ENCODE measurements around the gene RPGRIP1.
A peak's percentile ranks its signal among the peaks of the same experiment; 100 is the strongest.
"Not testable (repeated sequence)": the region's sequence is repeated elsewhere in the genome, so short reads cannot be mapped to it uniquely, and the experiment has no call there.

RPGRIP1 gene

DNA sequence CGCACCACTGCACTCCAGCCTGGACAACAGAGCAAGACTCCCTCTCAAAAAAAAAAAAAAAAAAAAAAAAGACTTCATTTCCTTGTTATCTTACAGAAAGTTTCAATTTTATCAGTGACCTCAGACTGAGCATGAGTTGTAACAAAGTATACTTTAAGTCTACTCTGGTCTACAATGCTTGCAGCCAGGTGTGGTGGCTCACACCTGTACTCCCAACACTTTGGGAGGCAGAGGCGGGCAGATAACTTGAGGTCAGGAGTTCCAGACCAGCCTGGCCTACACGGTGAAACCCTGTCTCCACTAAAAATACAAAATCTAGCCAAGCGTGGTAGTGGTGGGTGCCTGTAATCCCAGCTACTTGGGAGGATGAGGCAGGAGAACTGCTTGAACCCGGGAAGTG, 28.7 kb upstream of the RPGRIP1 start:
- H3K4me3 ChIP-seq (replicated peaks; ENCODE audit: low read depth, low read length), result no peak overlapping the region
- DNase-seq (ENCODE audit: extremely low read depth, low read depth), result no peak
- TF ChIP-seq, protein P1, sequence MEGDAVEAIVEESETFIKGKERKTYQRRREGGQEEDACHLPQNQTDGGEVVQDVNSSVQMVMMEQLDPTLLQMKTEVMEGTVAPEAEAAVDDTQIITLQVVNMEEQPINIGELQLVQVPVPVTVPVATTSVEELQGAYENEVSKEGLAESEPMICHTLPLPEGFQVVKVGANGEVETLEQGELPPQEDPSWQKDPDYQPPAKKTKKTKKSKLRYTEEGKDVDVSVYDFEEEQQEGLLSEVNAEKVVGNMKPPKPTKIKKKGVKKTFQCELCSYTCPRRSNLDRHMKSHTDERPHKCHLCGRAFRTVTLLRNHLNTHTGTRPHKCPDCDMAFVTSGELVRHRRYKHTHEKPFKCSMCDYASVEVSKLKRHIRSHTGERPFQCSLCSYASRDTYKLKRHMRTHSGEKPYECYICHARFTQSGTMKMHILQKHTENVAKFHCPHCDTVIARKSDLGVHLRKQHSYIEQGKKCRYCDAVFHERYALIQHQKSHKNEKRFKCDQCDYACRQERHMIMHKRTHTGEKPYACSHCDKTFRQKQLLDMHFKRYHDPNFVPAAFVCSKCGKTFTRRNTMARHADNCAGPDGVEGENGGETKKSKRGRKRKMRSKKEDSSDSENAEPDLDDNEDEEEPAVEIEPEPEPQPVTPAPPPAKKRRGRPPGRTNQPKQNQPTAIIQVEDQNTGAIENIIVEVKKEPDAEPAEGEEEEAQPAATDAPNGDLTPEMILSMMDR (IDR thresholded peaks at IDR 0.05; ENCODE audit: low read depth, low read length, missing control alignments), result no peak

DNA sequence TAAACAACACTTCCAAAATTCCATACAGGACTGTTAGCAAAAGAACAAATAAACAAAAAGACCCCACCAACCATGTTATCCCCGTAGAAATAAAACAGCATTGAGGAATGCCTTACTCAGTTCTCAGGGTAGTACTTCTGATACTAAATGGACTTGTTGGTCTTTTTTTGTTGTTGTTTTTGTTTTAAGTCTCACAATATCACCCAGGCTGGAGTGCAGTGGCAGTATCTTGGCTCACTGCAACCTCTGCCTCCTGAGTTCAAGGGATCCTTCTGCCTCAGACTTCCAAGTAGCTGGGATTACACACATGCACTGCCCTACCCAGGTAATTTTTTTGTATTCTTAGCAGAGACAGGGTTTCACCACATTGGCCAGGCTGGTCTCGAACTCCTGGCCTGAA, 27.7 kb upstream of the RPGRIP1 start:
- TF ChIP-seq, protein P1 (IDR thresholded peaks at IDR 0.05; ENCODE audit: low read depth, low read length, missing control alignments), result no peak
- no peak for DNase-seq (ENCODE audit: extremely low read depth, low read depth)
- no peak overlapping the region for H3K4me3 ChIP-seq (replicated peaks; ENCODE audit: low read depth, low read length)

DNA sequence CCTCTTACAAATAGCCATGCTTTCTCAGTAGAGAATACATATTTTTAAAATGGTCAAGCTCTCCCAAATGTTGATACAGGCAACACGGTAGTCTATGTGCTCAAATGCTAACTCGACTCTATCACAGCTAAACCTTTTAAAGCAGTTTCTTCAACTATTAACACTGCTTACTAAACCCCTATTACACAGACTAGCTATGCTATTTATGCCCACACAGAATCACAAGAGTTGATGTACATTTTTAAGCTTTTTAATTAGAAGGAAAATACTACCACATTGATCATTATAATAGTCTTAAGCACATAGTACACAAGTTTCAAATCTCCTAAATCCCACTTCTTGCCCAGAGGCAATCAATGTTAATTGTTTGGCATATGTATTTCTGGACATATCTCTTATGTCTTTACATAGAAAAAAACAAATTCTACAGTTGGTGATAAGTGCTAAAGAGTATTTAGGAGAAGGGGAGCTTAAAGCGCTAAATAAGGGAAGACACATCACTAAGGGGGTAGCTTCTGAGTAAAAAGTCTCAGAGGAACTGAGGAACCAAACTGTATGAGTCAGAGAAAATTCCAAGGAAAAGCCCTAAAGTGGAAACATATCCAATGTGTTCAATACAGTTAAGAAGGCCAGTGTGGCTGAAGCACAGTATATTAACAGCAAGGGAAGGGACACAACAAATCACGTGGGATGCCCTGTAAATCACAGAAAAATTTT, 24.3 kb upstream of the RPGRIP1 start:
- no peak for DNase-seq (ENCODE audit: extremely low read depth, low read depth)
- H3K4me3 ChIP-seq (replicated peaks; ENCODE audit: low read depth, low read length), result no peak overlapping the region

DNA sequence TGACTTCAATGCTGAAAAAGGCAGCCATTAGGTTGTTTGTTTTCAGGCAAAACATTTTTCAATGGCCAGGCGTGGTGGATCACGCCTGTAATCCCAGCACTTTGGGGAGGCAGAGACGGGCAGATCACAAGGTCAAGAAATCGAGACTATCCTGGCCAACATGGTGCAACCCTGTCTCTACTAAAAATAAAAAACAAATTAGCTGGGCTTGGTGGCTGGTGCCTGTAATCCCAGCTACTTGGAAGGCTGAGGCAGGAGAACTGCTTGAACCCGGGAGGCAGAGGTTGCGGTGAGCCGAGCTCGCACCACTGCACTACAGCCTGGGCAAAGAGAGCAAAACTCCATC, 23.8 kb upstream of the RPGRIP1 start:
- not testable (repeated sequence) for DNase-seq (ENCODE audit: extremely low read depth, low read depth); H3K4me3 ChIP-seq (replicated peaks; ENCODE audit: low read depth, low read length)

More for the DNA sequence above, 24.3 kb upstream of the RPGRIP1 start:
- TF ChIP-seq, protein P1 (IDR thresholded peaks at IDR 0.05; ENCODE audit: low read depth, low read length, missing control alignments), result no peak

DNA sequence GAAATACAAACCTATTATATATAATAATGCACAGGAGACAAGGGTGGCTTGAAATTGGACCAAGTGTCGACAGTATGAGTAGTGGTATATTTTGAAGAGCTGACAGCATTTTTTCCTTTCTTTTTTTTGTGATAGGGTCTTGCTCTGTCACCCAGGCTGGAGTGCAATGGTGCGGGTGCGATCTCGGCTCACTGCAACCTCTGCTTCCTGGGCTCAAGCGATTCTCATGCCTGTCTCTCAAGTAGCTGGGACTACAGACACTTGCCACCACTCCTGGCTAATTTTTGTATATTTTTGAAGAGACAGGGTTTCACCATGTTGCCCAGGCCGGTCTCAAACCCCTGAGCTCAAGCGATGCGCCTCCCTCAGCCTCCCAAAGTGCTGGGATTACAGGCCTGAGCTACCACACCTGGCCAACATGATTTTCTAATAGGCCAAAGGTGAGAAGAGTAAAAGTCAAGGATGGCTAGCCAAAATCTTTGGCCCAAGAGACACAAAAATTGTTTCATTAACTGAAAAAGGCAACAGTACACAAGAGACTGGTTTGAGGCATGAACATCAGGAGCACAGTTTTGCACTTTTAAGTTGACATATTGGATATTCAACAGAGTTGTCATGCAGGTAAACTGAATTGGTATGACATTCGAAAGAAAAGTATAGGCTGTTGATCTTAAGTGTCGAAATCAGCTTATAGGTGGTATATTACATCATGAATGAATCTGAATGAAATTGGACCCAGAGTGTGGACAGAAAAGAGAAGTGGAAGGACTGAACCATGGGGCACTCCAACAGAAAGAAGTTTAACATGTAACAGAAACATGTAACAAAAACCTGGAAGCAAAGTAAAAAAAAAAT, 23.1 kb upstream of the RPGRIP1 start:
- TF ChIP-seq, protein P1 (IDR thresholded peaks at IDR 0.05; ENCODE audit: low read depth, low read length, missing control alignments), result no peak
- no peak overlapping the region for H3K4me3 ChIP-seq (replicated peaks; ENCODE audit: low read depth, low read length)

DNA sequence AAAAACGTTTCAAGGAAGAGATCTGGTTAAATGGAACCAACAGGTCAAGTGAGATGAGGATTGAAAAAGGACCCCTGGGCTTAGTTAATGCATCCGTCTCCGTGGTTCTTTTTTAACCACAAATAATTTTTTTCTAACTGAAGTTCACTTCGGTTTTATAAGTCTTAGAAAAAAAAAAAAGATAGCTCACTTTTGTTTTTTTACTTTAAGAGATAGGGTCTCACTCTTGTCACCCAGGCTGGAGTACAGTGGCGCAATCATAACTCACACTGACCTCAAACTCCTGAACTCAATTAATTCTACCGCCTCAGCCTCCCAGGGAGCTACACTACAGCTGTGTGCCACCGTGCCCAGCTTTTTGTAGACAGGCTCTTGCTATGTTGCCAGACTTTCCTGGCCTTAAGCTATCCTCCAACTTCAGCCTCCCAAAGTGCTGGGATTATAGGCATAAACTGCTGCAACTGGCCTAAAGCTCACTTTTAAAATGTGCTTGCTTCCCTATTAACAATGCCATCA, 22.4 kb upstream of the RPGRIP1 start:
- TF ChIP-seq, protein P1 (IDR thresholded peaks at IDR 0.05; ENCODE audit: low read depth, low read length, missing control alignments), result no peak
- no peak for DNase-seq (ENCODE audit: extremely low read depth, low read depth)
- H3K4me3 ChIP-seq (replicated peaks; ENCODE audit: low read depth, low read length), result 0 out of 2 replicates have a peak overlapping the region, but pooled peaks have one; percentile 12

More for the DNA sequence above, 23.1 kb upstream of the RPGRIP1 start:
- no peak for DNase-seq (ENCODE audit: extremely low read depth, low read depth)
